Ascending aorta (tissue), 2 donors: ENCODE measurements around the gene VAMP2. TPM values are rescaled to one million over a fixed set of nuclear protein-coding genes. Genes with fewer than 3 reads are reported as not detected.
A peak's percentile ranks its signal among the peaks of the same experiment; 100 is the strongest.
"Not testable (repeated sequence)": the region's sequence is repeated elsewhere in the genome, so short reads cannot be mapped to it uniquely, and the experiment has no call there.

Experiments used
- DNase-seq, 2 donors: peaks; one replicate each; pipeline ENCODE4 v3.0.0-alpha.2; 2019; ENCODE audit warnings: low spot score in 2 of 2
- H3K27ac ChIP-seq, 2 donors: fragments of 200-600 bp; sonication (generic); one replicate each; pipeline ENCODE4 v1.5.1; 2016 to 2017; ENCODE audit warnings: mild to moderate bottlenecking in 1 of 2
- H3K27me3 ChIP-seq: fragments of 200-600 bp; sonication (generic); one replicate; pipeline ENCODE4 v1.5.1; 2017
- H3K36me3 ChIP-seq, 2 donors: fragments of 200-600 bp; sonication (generic); one replicate each; pipeline ENCODE4 v1.5.1; 2016
- H3K4me1 ChIP-seq, 2 donors: fragments of 200-600 bp; sonication (generic); one replicate each; pipeline ENCODE4 v1.5.1; 2016 to 2017; ENCODE audit warnings: mild to moderate bottlenecking in 1 of 2
- H3K4me3 ChIP-seq, 2 donors: fragments of 200-600 bp; sonication (generic); one replicate each; pipeline ENCODE4 v1.5.1; 2016 to 2017; ENCODE audit warnings: mild to moderate bottlenecking in 1 of 2
- H3K9me3 ChIP-seq, 2 donors: fragments of 200-600 bp; sonication (generic); one replicate each; pipeline ENCODE4 v1.5.1; 2016
- intact Hi-C: fragments of 100-400 bp; cut with DNase I; formaldehyde crosslinking; loops from one replicate; pipeline ENCODE4 v1.15.1; 2023
- total RNA-seq: library from RNA; depleted of rRNA; stranded (reverse); fragments of >200 nt; gene quantifications from one replicate; pipeline ENCODE4 v1.1.0, GENCODE V29; 2016
- TF ChIP-seq, protein P1 (sequence below), 3 experiments: fragments of 200-600 bp in 2 of 3; fragments of 450-650 bp in 1 of 3; sonication (generic) in 2 of 3; IDR thresholded peaks; one replicate each; pipeline ENCODE4 v1.5.1; 2016 to 2019; ENCODE audit warnings: antibody characterized with exemption in 3 of 3, mild to moderate bottlenecking in 1 of 3, moderate library complexity in 1 of 3

VAMP2 gene
- total RNA-seq, 1 donor from 2014 or later = 28.3 TPM

DNA sequence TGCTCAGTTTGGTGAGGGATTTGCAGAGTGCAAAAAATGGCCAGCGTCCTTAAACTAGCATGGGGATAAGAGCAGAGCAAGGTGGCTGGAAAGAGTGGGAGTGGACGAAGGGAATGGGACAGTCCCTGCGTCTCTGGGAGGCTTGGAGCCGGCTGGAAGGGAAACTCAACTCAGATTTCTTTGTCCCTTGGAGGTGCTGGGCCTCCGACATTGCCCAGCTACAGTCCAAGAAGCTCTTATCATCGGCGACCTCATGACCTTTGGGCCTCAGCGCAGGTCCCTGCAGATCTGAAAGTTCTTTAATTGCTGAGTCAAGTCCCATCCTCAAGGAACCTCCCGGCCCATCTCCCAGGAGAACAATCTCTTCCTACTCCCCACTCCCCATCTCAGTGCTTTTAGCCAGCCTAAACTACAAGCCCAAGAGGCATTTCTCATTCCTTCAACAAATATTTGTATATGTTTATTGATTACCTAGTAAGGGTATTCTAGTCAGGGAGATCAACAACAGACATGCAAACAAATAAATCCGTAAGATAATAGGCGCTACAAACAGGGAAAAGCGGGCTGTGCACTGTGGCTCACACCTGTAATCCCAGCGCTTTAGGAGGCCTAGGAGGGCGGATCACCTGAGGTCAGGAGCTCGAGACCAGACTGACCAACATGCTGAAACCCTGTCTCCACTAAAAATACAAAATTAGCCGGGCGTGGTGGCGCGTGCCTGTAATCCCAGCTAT lies 14.4 kb upstream of the VAMP2 start:
- intact Hi-C loops = loop anchor here (10.0 kb wide), 1 partner anchor 592 kb away; the partner anchor contains the start of gene MPDU1
- DNase-seq = no peak
- Histone ChIP-seq H3K4me1 (peaks cover 0 to 17% of the 10 kb centered on the region in 2 donors), H3K36me3 (no peaks in the 10 kb centered on the region), H3K27ac (peak overlapping the region in 1 of 2 donors; percentile 73), H3K9me3 (no peaks in the 10 kb centered on the region), H3K4me3 (peak overlapping the region; percentile 64 to 71), H3K27me3 (no peaks in the 10 kb centered on the region)
- TF ChIP-seq, protein P1, sequence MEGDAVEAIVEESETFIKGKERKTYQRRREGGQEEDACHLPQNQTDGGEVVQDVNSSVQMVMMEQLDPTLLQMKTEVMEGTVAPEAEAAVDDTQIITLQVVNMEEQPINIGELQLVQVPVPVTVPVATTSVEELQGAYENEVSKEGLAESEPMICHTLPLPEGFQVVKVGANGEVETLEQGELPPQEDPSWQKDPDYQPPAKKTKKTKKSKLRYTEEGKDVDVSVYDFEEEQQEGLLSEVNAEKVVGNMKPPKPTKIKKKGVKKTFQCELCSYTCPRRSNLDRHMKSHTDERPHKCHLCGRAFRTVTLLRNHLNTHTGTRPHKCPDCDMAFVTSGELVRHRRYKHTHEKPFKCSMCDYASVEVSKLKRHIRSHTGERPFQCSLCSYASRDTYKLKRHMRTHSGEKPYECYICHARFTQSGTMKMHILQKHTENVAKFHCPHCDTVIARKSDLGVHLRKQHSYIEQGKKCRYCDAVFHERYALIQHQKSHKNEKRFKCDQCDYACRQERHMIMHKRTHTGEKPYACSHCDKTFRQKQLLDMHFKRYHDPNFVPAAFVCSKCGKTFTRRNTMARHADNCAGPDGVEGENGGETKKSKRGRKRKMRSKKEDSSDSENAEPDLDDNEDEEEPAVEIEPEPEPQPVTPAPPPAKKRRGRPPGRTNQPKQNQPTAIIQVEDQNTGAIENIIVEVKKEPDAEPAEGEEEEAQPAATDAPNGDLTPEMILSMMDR (IDR thresholded peaks at IDR 0.05) = no peak

GRCh38 chr17:8176197-8176940 lies 13.6 kb upstream of the VAMP2 start, which contains the start of gene TMEM107:
TSS of gene TMEM107 (minus strand) at chr17:8176380. CDS start at chr17:8176286, 94 bp downstream.
- DNase-seq = peak in 1 of 2 donors; percentile 94
- H3K36me3 ChIP-seq = no peaks in the 10 kb centered on the region
- H3K9me3 ChIP-seq = no peaks in the 10 kb centered on the region
- H3K27me3 ChIP-seq = no peaks in the 10 kb centered on the region
- intact Hi-C loops = loop anchor here (10.0 kb wide), 1 partner anchor 592 kb away; the partner anchor contains the start of gene MPDU1
- peak within 1 kb of the TSS; percentile 73 to 75 for H3K27ac ChIP-seq
- H3K4me3 ChIP-seq = peak within 1 kb of the TSS; percentile 64 to 71
- TF ChIP-seq, protein P1 (IDR thresholded peaks at IDR 0.05) = peak in 2 of 3 experiments; percentile 15 to 24
- H3K4me1 ChIP-seq = peaks cover 0 to 17% of the 10 kb centered on the region in 2 donors

GRCh38 chr17:8175795-8176196 lies 13.0 kb upstream of the VAMP2 start:
- Histone ChIP-seq H3K4me1 (peaks cover 0 to 17% of the 10 kb centered on the region in 2 donors), H3K4me3 (peak overlapping the region; percentile 64 to 71), H3K36me3 (no peaks in the 10 kb centered on the region), H3K27ac (peak overlapping the region; percentile 73 to 75), H3K27me3 (no peaks in the 10 kb centered on the region), H3K9me3 (no peaks in the 10 kb centered on the region)
- TF ChIP-seq, protein P1 (IDR thresholded peaks at IDR 0.05) = no peak
- no peak for DNase-seq
- intact Hi-C loops = loop anchor here (10.0 kb wide), 1 partner anchor 591 kb away; the partner anchor contains the start of gene MPDU1

- TF ChIP-seq, protein P1 (IDR thresholded peaks at IDR 0.05) = no peak
- intact Hi-C loops = loop anchor here (5.0 to 10.0 kb wide), 2 partner anchors 48 to 589 kb away; partner anchors contain the start of gene MPDU1
- no peaks in the 10 kb centered on the region for H3K9me3 ChIP-seq
These were observed 11.1 kb upstream of the VAMP2 start for GRCh38 chr17:8173871-8174322.

DNA sequence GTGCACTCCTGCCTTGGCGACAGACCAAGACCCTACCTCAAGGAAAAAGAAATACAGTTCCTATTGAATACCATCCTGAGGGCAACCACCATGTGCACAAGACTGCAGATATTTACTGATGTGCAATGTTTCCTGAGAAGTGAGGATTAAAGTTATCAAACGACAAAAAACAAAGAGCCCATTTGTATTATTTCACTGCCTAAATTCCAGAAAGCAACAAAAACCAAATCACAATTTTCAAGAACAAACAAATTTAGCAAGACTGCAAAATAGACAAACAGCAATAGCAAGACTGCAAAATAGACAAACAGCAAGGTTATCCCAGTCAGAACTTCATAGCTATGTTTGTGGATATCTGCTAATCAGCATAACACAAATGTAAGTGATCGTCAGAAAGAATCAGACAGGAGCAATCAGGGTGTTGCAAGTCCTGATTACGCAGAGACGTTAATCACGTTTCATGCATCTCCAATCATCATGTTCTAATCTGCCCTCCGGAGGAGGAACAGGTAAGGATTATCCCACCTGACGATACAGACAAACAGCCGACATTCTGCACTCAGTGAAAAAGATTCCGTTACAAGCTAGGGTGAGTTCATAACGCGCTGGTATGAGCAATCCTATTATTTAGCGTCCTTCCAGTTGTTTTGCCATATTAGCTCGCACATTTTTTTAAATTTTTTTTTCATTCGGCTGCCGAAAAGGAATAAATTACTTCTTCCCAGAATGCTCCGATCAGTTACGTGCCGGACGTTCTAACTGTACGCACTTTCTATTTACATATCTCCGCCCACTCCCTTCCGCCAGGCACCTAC lies 10.5 kb upstream of the VAMP2 start:
- TF ChIP-seq, protein P1 (IDR thresholded peaks at IDR 0.05) = no peak
- DNase-seq = peak in 1 of 2 donors; percentile 93

More at GRCh38 chr17:8173871-8174322, 11.1 kb upstream of the VAMP2 start:
- H3K36me3 ChIP-seq = no peaks in the 10 kb centered on the region
- peak overlapping the region; percentile 50 to 58 for H3K4me3 ChIP-seq
- no peaks in the 10 kb centered on the region for H3K27me3 ChIP-seq
- peak overlapping the region; percentile 78 to 89 for H3K27ac ChIP-seq
- H3K4me1 ChIP-seq = peaks cover 0 to 17% of the 10 kb centered on the region in 2 donors
- no peak for DNase-seq

GRCh38 chr17:8170186-8170585 lies 7.4 kb upstream of the VAMP2 start:
- DNase-seq, H3K27me3 ChIP-seq, H3K9me3 ChIP-seq, H3K4me1 ChIP-seq, H3K4me3 ChIP-seq, H3K36me3 ChIP-seq, H3K27ac ChIP-seq: not testable (repeated sequence)
- intact Hi-C loops = loop anchor here (5.0 to 10.0 kb wide), 2 partner anchors 52 to 585 kb away; partner anchors contain the start of gene MPDU1

More for the DNA sequence above, 10.5 kb upstream of the VAMP2 start:
- Histone ChIP-seq H3K4me1 (peaks cover 0 to 17% of the 10 kb centered on the region in 2 donors), H3K27ac (peak overlapping the region; percentile 78 to 89), H3K4me3 (peak overlapping the region; percentile 50 to 58), H3K36me3 (no peaks in the 10 kb centered on the region), H3K9me3 (no peaks in the 10 kb centered on the region), H3K27me3 (no peaks in the 10 kb centered on the region)
- intact Hi-C loops = loop anchor here (5.0 to 10.0 kb wide), 2 partner anchors 49 to 588 kb away; partner anchors contain the start of gene MPDU1
